Gastroesophageal sphincter (tissue), 3 donors: Measurements from ENCODE around the gene SUN2.

Experiments used
- EP300 ChIP-seq: sonication (generic); formaldehyde crosslinking; IDR thresholded peaks from one replicate; pipeline ENCODE4 v1.6.1; 2017; ENCODE audit warnings: antibody characterized with exemption, mild to moderate bottlenecking
- POLR2A ChIP-seq, 2 donors: fragments of 450-650 bp; IDR thresholded peaks; one replicate each; pipeline ENCODE4 v1.6.1; 2017; ENCODE audit warnings: antibody characterized with exemption in 2 of 2, mild to moderate bottlenecking in 2 of 2, moderate library complexity in 1 of 2
- POLR2AphosphoS5 ChIP-seq: sonication (generic); formaldehyde crosslinking; IDR thresholded peaks from one replicate; pipeline ENCODE4 v1.6.1; 2017; ENCODE audit warnings: antibody characterized with exemption
- TF ChIP-seq, protein P1 (sequence below), 4 experiments: fragments of 200-600 bp in 2 of 4; fragments of 450-650 bp in 2 of 4; sonication (generic) in 1 of 4; IDR thresholded peaks; one replicate each; pipeline ENCODE4 v1.5.1; 2017 to 2019; ENCODE audit warnings: antibody characterized with exemption in 4 of 4, mild to moderate bottlenecking in 2 of 4, moderate library complexity in 2 of 4

DNA sequence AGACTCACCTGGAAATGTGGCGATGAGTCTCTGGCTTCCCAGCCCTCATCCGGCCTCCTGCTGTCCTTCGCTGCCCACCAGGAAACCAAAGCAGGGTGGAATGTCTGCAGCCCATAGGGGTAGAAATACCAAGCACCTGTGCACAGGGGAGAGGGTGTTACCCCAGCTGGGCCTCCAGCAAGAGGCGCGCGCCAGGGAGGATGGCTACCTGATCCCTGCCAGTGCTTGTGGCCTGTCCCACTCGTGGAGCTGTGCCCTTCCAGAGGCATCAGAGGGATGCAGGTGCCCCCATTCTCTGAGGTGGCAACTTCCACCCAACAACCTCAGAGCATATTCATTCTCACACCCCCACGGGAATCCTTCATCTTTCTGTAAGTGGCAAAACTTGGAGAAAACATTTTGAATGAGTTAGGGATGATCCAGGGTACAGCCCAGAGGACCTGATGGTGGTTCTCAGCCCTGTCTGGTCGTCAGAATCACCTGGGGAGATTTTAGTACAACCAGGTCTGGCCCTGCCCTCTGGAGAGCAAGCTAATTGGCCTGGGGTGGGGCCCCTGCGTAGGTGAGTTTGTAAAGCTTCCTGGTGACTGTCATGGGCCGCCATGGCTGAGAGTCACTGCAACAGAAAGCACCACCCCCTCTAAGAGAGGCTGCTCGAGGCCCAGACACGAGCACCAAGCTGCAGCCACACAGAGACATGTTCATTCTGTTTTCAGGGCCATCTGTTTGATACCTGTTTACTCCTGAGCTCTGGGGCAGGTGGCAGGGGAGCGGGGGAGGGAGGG, 9.9 kb downstream of the SUN2 start:
- TF ChIP-seq, protein P1, sequence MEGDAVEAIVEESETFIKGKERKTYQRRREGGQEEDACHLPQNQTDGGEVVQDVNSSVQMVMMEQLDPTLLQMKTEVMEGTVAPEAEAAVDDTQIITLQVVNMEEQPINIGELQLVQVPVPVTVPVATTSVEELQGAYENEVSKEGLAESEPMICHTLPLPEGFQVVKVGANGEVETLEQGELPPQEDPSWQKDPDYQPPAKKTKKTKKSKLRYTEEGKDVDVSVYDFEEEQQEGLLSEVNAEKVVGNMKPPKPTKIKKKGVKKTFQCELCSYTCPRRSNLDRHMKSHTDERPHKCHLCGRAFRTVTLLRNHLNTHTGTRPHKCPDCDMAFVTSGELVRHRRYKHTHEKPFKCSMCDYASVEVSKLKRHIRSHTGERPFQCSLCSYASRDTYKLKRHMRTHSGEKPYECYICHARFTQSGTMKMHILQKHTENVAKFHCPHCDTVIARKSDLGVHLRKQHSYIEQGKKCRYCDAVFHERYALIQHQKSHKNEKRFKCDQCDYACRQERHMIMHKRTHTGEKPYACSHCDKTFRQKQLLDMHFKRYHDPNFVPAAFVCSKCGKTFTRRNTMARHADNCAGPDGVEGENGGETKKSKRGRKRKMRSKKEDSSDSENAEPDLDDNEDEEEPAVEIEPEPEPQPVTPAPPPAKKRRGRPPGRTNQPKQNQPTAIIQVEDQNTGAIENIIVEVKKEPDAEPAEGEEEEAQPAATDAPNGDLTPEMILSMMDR (IDR thresholded peaks at IDR 0.05), result no peak
- TF ChIP-seq POLR2A (IDR thresholded peaks at IDR 0.05), result no peak
- no peak for TF ChIP-seq EP300
- TF ChIP-seq POLR2AphosphoS5, result no peak
